ENCODE measurements around the gene SLC17A5.

DNA sequence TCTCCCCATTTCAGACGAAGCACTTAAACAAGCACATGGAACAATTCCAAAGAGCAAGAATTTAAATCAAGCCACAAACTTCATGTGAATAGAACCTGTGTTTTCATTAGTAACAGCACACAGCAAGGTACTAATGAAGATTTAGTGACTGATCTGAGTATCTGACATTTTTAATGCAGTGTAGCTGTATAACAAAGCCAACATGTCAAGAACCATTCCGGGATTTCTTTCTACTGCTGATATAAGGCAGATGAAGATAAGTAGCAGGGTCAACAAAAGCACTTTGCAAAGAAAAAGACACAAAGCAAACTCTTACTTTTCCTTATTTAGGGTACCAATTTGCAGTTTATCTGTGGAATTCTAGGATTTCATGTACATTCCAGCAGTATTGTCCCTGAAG is 11.3 kb downstream of the SLC17A5 start:
- TF ChIP-seq POLR2A (IDR thresholded peaks at IDR 0.05; ENCODE audit: low read depth), result no peak
- TF ChIP-seq POLR2AphosphoS5 (IDR thresholded peaks at IDR 0.05), result no peak
- no peak for TF ChIP-seq EP300 (IDR thresholded peaks at IDR 0.05)

Measured in esophagus muscularis mucosa (tissue), 3 donors.